ENCODE measurements around the gene FES. TPM values are rescaled to one million over a fixed set of nuclear protein-coding genes. Genes with fewer than 3 reads are reported as not detected.
A peak's percentile ranks its signal among the peaks of the same experiment; 100 is the strongest.

FES gene
- total RNA-seq, 2 donors from 2014 or later: 26.9 to 29.2 TPM

DNA sequence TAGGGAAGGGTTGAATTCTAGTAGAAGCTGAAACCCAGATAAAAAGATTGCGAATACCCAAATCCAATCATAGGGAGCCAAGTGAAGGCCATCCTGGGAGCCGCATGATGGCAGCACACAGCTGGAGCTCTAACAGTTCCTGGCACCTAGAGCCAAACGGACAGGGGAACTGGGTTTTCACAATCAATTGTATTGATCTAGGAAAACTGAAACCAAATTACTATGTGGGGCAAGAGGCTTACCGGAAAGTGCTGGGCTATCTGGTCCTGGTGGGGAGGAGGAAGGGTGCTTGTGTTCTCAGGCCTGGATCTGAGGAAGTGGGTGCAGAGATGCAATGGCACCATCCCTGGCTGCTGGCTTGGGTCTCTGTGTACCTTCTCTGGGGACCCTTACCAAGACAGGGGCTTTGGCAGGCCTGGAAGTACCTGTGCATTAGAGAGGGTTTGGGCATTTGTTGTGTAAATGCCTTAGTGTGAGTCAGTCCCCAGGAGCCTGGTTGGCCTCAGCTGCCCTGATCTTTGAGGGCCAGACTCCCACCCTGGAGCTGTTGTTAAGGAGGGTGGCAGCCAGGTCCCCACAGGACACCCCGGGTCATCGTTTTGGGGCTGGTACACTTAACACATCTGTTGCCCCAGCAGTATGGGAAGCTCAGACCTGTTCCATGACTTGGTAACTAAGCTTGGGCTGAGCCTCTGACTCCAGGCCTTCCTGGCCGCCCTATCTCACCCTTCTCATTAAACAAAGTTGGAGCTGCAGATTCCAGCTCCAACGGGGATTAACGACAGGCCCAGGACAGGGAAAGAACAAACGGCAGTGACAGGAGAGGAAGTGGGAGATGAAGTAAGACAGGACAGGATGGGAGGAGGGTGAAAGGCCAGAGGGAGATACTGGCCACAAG, 24.8 kb upstream of the FES start:
- ATAC-seq (peak; percentile 35 to 44), DNase-seq (no peak)
- intact Hi-C loops (cut with DNase I): no loop called here

DNA sequence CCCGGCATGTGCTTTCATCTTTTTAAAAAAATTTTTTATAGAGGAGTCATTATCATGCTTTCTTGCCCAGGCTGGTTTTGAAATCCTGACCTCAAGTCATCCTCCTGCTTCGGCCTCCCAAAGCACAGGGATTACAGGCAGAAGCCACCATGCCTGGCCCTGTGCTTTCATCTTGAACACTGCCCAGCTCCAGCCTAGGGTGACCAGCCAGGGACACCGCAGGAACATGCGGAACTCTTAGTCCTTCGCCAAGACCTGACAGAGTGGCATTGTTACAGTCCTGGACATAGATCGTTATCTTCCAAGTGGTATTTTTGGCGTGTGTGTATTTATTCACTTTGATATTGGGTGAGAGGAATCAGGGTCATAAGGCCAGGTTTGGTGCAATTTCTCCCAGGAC, 23.9 kb upstream of the FES start:
- ATAC-seq (peak in 1 of 2 donors; percentile 14), DNase-seq (no peak)
- intact Hi-C loops (cut with DNase I): no loop called here

DNA sequence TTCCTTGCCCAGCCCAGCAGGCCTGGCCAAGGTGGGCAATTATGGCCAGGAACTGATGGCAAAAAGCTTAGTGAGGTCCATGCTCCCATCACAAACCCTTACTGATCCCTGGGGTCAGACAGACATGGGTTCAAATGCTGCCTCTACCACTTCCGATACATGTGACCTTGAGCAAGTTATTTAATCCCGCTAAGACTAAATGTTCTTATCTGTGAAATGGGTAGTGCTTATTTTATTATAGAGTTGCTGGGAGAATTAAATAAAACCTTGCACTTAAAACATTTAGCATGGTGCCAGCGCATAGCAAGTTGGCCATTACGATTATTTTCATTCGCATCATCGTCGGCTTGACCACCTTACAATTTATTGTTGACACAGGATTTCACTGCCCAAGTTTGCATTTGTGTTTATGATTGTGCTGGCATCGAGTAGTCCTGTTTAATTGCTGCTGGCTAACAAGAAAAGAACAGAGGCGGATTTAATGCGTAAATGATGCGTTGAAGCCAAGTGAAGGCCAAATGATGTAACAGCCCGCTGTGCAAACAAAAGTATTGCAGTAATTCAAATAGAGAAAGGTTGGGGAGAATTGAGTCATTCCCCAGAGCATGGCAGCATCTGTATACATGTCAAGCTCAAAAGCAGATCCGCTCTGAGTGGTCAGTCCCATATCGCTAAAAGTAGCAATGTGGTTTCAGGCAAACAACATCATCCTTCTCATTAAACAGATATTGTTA, 23.2 kb upstream of the FES start:
- no peak for DNase-seq
- no peak for ATAC-seq
- intact Hi-C loops (cut with DNase I): no loop called here

DNA sequence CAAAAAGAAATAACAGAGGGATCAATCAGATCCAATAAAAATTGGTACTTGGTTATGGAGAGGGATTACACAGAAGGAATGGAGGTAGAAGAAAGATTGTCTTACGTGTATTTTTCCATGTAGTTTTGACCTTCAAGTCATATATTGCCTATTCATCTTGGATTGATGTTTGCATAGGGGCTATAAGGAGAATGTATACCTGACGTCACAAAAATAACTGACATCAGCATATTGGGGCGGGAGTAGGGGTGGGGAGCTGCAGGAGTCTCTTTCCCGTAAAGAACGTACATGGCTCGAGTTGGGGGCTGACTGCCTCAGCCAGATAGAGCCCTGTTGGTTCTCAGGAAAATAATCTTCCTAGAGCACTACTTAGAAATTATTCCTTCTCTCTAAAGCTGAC, 21.8 kb upstream of the FES start:
- intact Hi-C loops (cut with DNase I): no loop called here
- ATAC-seq (no peak), DNase-seq (no peak)

DNA sequence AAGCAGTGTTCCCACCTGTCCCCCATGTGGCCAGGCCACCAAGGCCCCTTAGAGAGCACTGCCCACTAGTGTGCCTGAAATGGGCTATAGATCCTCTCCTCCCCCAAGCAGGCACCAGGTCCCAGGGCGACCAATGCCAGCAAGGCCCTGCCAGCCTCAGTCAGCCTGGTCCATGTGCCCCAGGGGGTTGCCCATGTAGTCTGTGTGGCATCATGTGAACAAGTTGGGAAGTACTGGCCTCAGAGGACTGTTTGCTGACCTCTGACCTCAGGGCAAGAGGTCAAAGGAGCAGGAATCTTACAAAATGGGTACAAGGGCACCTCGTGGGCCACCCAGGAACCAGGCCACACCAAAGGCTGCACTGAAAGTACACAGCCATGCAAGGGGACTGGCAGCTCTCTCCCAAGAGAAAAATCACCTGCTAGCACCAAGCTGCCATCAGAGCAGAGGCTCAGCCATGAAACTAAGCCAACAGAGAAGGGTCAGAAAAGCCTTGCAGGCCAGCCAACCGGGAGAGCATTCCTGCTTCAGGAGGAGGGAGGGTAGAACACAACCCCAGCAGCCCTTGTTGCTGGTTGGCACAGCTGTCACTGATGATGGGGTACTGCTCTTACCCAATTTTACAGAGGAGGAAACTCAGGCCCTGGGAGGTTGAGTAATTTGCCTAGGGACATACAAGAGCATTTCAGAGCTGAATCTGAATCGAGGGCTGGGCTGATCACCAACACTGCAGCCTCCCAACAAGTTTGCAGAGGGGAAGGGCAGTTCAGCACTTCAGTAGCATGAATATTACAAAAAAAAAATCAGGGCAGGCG, 21.1 kb upstream of the FES start:
- intact Hi-C loops (cut with DNase I): no loop called here
- DNase-seq: no peak
- peak; percentile 57 to 77 for ATAC-seq

DNA sequence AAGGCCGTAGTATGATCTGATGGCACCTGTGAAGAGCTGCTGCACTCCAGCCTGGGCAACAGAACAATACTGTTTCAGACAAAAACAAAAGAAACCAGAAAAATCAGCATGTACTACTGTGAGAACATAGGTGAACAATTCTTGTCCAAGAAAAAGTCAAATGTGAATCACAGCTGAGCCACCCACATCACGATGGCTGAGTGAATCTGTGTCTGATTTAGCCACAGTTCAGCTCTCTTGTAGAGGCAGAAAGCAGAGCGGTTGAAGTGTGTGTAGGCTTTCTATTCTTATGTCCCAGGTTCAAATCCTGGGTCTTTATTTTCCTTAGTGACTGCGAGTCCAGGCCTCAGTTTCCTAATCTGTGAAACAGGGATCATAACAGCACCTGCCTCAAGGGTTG, 20.3 kb upstream of the FES start:
- DNase-seq (no peak), ATAC-seq (no peak)
- intact Hi-C loops (cut with DNase I): no loop called here

DNA sequence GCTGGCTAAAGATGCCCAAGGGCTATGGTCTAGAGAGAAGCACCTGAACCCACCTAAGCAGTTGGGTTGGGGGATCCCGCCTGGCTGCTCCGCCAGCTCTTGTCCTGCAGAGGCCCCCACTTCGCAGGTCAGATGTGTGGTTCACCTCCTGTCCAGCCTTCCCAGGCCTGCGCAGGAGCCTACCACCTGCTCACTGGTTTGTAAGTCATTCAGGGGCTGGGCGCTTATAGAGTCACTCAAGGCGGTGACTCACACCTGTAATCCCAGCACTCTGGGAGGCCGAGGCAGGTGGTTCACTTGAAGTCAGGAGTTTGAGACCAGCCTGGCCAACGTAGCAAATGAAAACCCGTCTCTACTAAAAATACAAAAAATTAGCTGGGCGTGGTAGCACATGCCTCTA, 19.8 kb upstream of the FES start:
- DNase-seq (no peak), ATAC-seq (no peak)
- intact Hi-C loops (cut with DNase I): no loop called here

DNA sequence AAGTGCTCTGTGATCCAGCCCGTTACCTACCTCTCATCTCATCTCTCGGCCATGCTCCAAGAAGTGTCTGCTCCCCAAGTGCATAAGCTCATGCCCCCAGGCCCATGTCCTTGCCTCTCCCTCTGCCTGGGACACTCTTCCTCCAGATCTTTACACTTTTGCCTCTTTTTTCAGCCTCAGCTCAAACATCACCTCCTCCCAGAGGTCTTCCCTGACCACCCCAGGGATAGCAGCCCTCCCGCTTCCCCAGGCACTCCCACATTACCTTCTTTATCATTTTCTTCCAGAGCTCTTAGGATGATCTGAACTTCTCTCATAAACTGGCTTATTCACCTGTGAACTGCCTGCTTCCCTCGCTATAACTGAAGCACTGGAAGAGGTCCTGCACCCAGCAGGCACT, 18.6 kb upstream of the FES start:
- no peak for ATAC-seq
- intact Hi-C loops (cut with DNase I): no loop called here
- DNase-seq: no peak

DNA sequence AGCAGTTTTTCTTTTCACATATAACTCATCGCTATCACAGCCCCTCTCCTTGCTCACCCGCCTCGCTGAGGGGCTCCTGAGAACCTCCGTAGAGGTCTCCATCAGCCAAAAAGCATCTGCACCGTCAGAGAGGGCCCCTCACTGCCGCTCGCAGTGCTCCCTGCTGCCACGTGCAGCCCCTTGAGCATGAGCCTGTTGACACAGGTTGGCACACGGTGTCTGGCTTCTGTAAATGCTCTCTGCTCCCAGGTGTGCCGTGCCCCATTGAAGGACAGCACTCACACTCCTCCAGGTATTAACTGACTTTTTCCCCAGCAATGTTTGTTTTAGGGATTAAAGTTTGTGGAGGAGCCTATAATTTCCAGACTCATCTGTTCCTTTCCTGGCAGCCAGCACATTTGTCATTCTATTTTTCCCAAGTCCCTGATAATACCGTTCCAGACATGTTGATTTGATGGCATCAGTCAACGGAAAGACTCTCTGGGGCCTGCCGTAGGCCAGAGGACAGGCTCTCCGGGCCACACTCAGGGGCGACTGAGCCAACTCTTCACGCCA, 18.1 kb upstream of the FES start:
- intact Hi-C loops (cut with DNase I): no loop called here
- ATAC-seq (no peak), DNase-seq (no peak)

DNA sequence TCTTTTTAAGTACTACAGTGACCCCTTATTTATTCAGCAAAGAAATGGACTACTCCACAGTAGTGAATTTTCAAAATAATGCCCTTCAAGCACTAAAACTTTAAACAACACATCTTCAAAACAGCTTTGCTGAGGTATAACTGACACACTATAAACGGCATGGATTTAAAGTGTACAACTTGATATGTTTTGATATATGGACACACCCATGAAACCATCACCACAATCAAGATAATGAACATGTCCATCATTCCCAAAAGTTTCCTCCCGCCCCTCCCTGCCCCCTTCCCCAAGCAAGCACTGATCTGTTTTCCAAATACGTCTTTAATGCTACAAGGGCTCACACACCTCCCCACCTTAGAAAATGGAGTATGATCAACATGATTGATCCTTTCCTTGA, 17.5 kb upstream of the FES start:
- no peak for ATAC-seq
- DNase-seq: no peak
- intact Hi-C loops (cut with DNase I): no loop called here

DNA sequence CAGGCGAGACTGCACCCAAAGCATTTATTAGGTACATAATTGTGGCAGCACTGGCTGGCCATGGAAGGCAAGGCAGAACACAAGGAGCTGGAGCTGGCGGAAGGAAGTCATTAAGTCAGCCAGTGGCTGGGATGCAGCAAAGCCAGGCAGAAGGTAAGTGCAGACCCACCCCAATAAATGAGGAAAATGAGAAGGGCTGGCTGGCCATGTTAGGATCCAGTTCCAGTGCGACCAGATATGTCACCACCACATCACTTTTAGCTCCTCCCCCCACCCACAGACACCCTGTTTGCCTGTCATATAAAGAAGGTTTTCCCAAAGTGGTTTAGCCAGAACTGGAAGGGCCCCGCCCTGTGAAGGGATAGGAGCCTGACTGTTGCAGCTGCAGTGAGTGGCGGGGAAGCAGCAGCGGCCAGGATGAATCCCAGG, 16.0 kb upstream of the FES start, which contains the start of gene FURIN:
FURIN (plus strand) TSS at position 328 of the 429 bp plus-strand sequence. CDS start 7,153 bp downstream, outside the sequence.
- intact Hi-C loops (cut with DNase I): no loop called here
- DNase-seq: no peak
- no peak for ATAC-seq

DNA sequence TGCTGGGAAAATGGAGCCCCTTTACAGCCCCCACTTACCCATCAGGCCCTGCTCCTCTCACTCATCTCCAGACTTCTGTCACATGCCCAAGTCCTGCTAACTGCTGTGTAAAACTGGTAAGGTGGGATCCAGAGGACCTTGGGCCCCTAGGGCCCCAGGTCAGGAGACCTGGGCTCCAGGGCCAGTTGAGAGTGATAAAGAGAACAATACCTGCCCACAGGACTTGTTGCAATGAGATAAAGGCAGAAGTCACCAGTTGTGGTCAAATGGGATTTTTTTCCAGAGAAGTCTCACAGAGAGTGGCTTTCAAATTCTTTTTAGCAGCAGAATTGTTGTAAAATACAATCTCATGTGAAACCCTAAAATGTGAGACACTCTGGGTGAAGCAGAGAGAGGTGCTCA, 15.2 kb upstream of the FES start:
- intact Hi-C loops (cut with DNase I): no loop called here
- ATAC-seq: no peak
- no peak for DNase-seq

DNA sequence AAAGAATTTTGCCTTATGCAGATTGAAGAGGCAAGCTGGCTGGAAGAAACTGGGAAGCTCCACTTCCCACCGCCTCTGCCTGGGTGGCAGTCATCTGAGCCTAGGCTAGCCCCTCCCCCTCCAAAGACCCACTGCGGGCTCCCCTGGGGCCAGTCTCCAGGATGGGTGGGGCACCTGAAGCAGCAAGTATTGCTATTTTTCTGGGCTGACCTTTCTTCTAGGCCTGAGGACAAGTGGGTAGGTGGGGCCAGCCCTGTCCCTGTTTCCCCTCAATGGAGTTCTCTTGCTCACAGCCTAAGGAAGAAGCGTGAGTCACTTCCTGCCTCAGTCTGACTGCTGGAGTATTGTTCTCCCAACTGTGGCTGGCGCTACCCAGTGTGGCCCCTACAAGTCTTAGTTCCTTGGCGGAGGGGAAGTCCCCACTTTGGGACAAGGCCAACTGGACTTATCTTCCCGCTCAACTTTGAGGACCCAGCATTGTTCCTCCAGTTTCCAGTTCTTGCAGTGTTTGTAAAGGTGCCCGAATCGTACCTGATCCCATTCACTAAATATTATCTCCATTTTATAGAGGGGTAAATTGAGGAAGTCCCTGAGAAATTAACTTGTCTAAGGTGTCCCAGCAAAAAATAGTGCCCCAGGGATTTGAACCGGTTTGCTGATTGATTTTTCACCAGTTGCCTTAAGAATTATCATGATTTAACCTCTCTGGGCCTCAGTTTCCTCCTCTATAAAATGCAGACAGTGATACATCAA, 14.5 kb upstream of the FES start:
- intact Hi-C loops (cut with DNase I): no loop called here
- DNase-seq: peak; percentile 89
- ATAC-seq: peak; percentile 53 to 83

DNA sequence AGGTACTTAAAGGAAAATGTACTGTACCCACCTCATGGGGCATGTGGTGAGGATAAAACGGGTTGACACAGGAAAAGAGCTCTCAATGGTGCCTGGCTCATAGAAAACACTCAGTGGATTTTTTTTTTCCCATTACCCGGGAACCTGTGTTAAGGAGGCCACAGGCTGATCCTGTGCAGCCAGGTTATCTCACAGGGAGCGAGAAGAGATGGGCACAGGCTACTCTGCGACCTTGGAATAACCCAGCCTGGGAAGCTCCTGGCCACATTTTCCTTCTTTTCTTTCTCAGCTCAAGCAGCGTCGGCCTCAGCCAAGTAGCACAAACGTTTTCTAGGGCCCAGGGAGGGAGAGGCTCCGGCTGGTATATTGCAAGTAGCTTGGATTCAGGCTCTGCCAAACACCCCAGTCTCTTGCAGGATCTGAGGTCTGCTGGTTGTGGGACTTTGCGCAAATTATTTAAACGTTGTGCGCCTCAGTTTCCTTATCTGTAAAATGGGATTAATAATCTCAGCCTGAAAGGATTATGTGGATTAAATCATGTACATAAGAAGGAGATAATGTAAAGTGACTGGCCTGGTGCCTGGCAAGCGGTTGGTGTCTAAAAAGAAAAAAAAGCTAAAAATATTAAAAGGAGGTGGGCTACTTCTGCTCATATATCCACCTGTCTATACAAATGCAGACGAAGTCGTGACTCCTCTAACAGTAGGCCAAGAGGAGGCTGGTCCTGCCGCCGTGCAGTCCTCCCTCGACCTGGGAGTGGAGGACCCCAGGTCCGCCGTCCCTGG, 13.8 kb upstream of the FES start:
- intact Hi-C loops (cut with DNase I): no loop called here
- peak; percentile 8 to 29 for ATAC-seq
- DNase-seq: no peak

DNA sequence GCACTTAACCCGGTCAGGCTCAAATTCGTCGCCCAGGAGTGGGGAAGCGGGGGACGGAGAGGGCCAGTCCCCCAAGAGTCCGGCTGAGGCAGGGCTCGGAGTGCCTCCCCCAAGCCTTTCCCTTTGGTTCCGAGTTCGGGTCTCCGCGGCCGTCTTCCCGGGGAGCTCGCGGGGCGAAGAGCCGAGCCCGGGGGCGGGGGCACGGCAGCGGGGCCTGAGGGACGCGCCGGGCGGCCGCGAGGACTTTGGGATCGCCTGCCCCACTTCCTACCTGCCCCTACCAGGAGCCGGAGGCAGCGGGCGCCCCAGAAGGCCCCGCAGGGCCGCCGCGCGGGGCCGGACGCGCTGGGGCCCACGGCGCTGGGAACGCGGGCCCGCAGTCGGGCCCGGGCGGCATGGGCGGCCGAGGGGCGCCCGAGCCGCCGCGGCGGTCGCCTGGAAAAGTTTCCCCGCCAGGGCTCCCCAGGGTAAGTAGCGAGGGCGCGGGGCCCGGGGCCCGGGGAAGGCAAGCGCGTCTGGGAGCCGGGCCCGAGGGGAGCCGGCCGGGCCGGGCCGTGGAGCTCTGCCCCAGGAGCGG, 13.1 kb upstream of the FES start:
- intact Hi-C loops (cut with DNase I): no loop called here
- DNase-seq (no peak), ATAC-seq (peak; percentile 8 to 32)

DNA sequence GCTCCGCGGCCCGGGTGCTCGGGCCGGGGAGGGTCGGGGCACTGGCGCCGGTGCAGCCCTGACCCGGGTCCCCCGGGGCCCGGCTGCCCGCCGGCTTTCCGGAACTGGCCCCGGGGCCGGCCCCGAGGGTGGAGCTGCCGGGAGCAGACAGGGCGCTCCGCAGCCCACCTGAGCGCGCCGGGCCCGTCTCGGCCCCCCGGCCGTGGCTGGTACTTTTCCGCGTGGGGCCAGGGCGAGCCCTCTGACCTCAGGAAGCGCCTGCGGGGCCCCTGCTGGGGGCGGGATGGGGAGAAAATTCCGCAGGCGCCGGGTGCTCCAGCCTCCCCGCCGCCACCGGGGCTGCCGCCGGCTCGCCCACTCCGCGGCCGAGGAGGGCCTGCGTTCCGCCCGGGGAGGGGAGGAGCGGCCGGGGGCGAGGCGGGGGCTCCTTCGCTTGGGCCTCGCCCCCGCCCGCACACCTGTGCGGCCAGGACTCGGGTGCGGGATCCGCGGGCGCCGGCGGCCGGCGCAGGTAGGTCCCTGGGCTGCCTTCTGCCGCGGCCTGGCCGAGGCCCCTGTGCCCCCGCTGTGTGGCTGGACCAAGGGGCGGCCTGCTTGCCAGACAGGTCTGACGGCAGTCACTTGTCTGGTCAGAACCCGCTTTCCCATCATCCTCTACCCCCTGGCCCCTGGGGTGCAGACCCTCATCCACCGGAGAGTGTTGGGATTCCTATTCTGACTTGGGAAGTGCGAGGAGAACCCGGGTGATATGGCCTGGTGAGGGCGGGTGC, 12.4 kb upstream of the FES start:
- peak; percentile 8 to 28 for ATAC-seq
- intact Hi-C loops (cut with DNase I): no loop called here
- DNase-seq: no peak
